SH-SY5Y (cell line): ENCODE data around the gene EFHC1.

Source experiments
- GATA2 ChIP-seq: IDR thresholded peaks from 2 replicates; pipeline ENCODE4 v1.6.1; 2011; ENCODE audit warnings: mild to moderate bottlenecking, low read depth, low read length
- GATA3 ChIP-seq: IDR thresholded peaks from 2 replicates; pipeline ENCODE4 v1.6.1; 2011; ENCODE audit warnings: low read depth, mild to moderate bottlenecking, low read length, moderate library complexity

DNA sequence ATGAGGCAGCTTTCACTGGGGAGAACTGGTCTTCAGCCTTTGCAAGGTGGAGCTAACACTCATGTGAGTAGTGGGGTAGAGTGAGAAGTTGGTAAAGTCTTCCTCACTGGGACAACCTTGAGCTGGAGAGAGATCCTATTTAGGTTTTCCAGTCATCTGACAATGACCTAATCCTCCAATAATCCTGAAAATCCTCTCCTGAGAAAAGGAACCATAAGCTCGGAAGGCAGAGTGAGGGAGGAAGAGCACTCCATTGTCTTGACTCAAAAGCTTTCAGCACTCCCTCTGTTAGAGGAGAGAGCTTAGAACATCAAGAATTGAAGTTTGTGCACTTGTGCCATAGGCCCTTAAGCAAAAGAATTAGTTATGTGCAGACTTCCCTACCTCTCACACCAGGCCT is 78.9 kb downstream of the EFHC1 start:
- TF ChIP-seq GATA3 (no peak), GATA2 (no peak)
